GM12878 (cell line): ENCODE measurements around the gene H2BK1.

Source experiments
- CHD4 ChIP-seq: fragments of 200-600 bp; sonication (generic); IDR thresholded peaks from 2 replicates; pipeline ENCODE4 v1.6.1; 2016; ENCODE audit warnings: mild to moderate bottlenecking
- DPF2 ChIP-seq: fragments of 450-650 bp; IDR thresholded peaks from 2 replicates; pipeline ENCODE4 v1.6.1; 2017; ENCODE audit warnings: mild to moderate bottlenecking
- IKZF1 ChIP-seq: fragments of 450-650 bp; conservative IDR thresholded peaks from 2 replicates; pipeline ENCODE4 v1.6.1; 2017; ENCODE audit warnings: antibody characterized with exemption, mild to moderate bottlenecking
- MYC ChIP-seq: IDR thresholded peaks from 2 replicates; pipeline ENCODE4 v1.6.1; 2011; ENCODE audit warnings: mild to moderate bottlenecking, low read length, moderate library complexity, inconsistent platforms; ENCODE audit not compliant: insufficient read depth, insufficient replicate concordance, insufficient read length, severe bottlenecking
- POLR2A ChIP-seq: IDR thresholded peaks from 2 replicates; pipeline ENCODE4 v1.6.1; 2011; ENCODE audit warnings: low read depth, mild to moderate bottlenecking, low read length
- POLR2AphosphoS2 ChIP-seq: IDR thresholded peaks from 2 replicates; pipeline ENCODE4 v1.6.1; 2011; ENCODE audit warnings: low read depth, mild to moderate bottlenecking, low read length, improper control_type of control experiment, moderate library complexity
- POLR2AphosphoS5 ChIP-seq: IDR thresholded peaks from 2 replicates; pipeline ENCODE4 v1.6.1; 2011; ENCODE audit warnings: mild to moderate bottlenecking, low read length, inconsistent platforms
- RBBP5 ChIP-seq: fragments of 200-600 bp; sonication (generic); conservative IDR thresholded peaks from 2 replicates; pipeline ENCODE4 v1.6.1; 2016
- SIN3A ChIP-seq: IDR thresholded peaks from 2 replicates; pipeline ENCODE4 v1.6.1; 2012; ENCODE audit warnings: low read depth, low read length, improper control_type of control experiment
- STAT1 ChIP-seq: fragments of 450-650 bp; conservative IDR thresholded peaks from 2 replicates; pipeline ENCODE4 v1.6.1; 2014; ENCODE audit warnings: antibody characterized with exemption, mild to moderate bottlenecking
- SUPT20H ChIP-seq: IDR thresholded peaks from 2 replicates; pipeline ENCODE4 v1.6.1; 2011; ENCODE audit warnings: low read depth, mild to moderate bottlenecking, low read length, moderate library complexity, borderline replicate concordance; ENCODE audit not compliant: control insufficient read depth
- TF ChIP-seq, protein P1 (sequence below), 3 experiments: IDR thresholded peaks in 2 of 3; conservative IDR thresholded peaks in 1 of 3; 2 replicates each; pipeline ENCODE4 v1.5.1; 2011; ENCODE audit warnings: low read depth in 3 of 3, low read length in 3 of 3, mild to moderate bottlenecking in 3 of 3, control low read depth in 2 of 3, moderate library complexity in 2 of 3, inconsistent platforms in 1 of 3, mixed read lengths in 1 of 3; ENCODE audit not compliant: control insufficient read depth in 2 of 3, insufficient read depth in 1 of 3; ENCODE audit errors: extremely low read depth in 1 of 3
- TF ChIP-seq, protein P2 (sequence below): IDR thresholded peaks from 2 replicates; pipeline ENCODE4 v1.6.1; 2012; ENCODE audit warnings: low read depth, low read length, improper control_type of control experiment
- TF ChIP-seq, protein P3 (sequence below): fragments of 450-650 bp; IDR thresholded peaks from 2 replicates; pipeline ENCODE4 v1.6.1; 2017; ENCODE audit warnings: mild to moderate bottlenecking

DNA sequence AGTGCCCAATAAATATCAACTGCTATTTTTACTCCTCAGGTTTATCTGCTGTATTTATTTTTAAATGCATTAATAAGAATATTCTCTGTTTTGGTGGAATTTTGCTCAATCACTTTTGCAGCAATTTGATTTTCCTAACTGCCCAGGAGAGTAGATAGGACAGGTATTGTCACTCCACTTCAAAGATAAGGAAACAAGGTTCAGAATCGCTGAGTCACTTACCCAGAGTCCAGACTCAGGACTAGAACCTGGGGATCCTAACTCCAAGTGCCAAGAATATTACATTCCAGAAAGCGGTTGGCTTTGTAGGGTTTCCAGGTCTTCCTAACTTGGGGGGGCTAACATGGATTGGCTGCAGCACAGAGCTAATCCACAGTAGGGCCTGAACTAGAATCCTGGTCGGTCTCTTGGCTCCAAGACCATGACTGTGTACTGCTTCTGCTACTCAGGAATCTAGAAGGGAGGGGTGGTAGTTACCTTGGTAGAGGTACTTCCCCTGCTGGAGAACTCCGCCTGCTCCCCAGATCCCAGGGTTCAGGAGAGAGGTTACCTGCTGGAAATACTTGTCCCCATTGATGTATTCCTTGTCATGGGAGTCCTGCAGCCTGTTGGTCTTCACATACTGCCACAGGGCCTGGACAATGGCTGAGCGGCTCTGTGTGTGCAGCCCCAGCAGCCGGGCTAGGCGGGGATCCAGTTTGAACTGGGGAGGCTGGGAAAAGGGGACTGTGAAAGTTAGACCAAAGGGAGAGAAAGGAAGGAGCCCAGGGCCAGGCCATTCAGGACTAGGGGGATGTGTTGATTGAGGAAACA is 30.9 kb upstream of the H2BK1 start:
- TF ChIP-seq STAT1 (no peak), MYC (no peak), POLR2A (no peak), SUPT20H (no peak), POLR2AphosphoS5 (no peak), RBBP5 (no peak), SIN3A (no peak), IKZF1 (no peak), POLR2AphosphoS2 (no peak), DPF2 (no peak), CHD4 (no peak)
- TF ChIP-seq, protein P1, sequence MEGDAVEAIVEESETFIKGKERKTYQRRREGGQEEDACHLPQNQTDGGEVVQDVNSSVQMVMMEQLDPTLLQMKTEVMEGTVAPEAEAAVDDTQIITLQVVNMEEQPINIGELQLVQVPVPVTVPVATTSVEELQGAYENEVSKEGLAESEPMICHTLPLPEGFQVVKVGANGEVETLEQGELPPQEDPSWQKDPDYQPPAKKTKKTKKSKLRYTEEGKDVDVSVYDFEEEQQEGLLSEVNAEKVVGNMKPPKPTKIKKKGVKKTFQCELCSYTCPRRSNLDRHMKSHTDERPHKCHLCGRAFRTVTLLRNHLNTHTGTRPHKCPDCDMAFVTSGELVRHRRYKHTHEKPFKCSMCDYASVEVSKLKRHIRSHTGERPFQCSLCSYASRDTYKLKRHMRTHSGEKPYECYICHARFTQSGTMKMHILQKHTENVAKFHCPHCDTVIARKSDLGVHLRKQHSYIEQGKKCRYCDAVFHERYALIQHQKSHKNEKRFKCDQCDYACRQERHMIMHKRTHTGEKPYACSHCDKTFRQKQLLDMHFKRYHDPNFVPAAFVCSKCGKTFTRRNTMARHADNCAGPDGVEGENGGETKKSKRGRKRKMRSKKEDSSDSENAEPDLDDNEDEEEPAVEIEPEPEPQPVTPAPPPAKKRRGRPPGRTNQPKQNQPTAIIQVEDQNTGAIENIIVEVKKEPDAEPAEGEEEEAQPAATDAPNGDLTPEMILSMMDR (IDR thresholded peaks at IDR 0.05 in 2 of 3, conservative IDR thresholded peaks at IDR 0.05 in 1 of 3; ENCODE audit: control insufficient read depth in 2 of 3, extremely low read depth in 1 of 3, insufficient read depth in 1 of 3, low read depth in 3 of 3, low read length in 3 of 3): no peak
- TF ChIP-seq, protein P2, sequence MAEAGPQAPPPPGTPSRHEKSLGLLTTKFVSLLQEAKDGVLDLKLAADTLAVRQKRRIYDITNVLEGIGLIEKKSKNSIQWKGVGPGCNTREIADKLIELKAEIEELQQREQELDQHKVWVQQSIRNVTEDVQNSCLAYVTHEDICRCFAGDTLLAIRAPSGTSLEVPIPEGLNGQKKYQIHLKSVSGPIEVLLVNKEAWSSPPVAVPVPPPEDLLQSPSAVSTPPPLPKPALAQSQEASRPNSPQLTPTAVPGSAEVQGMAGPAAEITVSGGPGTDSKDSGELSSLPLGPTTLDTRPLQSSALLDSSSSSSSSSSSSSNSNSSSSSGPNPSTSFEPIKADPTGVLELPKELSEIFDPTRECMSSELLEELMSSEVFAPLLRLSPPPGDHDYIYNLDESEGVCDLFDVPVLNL: no peak
- TF ChIP-seq, protein P3, sequence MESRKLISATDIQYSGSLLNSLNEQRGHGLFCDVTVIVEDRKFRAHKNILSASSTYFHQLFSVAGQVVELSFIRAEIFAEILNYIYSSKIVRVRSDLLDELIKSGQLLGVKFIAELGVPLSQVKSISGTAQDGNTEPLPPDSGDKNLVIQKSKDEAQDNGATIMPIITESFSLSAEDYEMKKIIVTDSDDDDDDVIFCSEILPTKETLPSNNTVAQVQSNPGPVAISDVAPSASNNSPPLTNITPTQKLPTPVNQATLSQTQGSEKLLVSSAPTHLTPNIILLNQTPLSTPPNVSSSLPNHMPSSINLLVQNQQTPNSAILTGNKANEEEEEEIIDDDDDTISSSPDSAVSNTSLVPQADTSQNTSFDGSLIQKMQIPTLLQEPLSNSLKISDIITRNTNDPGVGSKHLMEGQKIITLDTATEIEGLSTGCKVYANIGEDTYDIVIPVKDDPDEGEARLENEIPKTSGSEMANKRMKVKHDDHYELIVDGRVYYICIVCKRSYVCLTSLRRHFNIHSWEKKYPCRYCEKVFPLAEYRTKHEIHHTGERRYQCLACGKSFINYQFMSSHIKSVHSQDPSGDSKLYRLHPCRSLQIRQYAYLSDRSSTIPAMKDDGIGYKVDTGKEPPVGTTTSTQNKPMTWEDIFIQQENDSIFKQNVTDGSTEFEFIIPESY: no peak
